H1 (cell line): Measurements from ENCODE around the gene CDH11. TPM values are rescaled to one million over a fixed set of nuclear protein-coding genes. Genes with fewer than 3 reads are reported as not detected.

Experiments
- CTCF ChIA-PET: fragments of 300-600 bp; sonication (Branson Sonifier 250); formaldehyde crosslinking; loops from one replicate; lab custom pipeline; 2021; ENCODE audit not compliant: partially characterized antibody; lab: Charles Lee
- POLR2A ChIA-PET: fragments of 300-600 bp; sonication (Branson Sonifier 250); formaldehyde crosslinking; loops from one replicate; lab custom pipeline; 2021; ENCODE audit warnings: inconsistent platforms; ENCODE audit not compliant: partially characterized antibody; lab: Charles Lee
- DNase-seq, 2 experiments: peaks; one replicate each; pipeline versions ENCODE4 v3.0.0 to v3.0.0-alpha.2; 2010 to 2022; ENCODE audit warnings: low spot score in 2 of 2, low read depth in 1 of 2, mixed read lengths in 1 of 2
- FAIRE-seq: peaks from 2 replicates; lab custom pipeline; 2011; peaks lifted over from hg19 to GRCh38; lab: Jason Lieb, UNC
- H2AFZ ChIP-seq: 2 replicates; pipeline ENCODE4 v1.8.1; 2012; ENCODE audit warnings: low read length, inconsistent platforms
- H2AK5ac ChIP-seq: 2 replicates; pipeline ENCODE4 v1.6.1; 2013; ENCODE audit warnings: low read depth, low read length
- H2BK120ac ChIP-seq: replicated peaks from 2 replicates; pipeline ENCODE3; 2013; ENCODE audit warnings: low read depth, low read length, inconsistent platforms
- H2BK12ac ChIP-seq: 2 replicates; pipeline ENCODE4 v1.6.1; 2013; ENCODE audit warnings: low read depth, low read length
- H2BK15ac ChIP-seq: 2 replicates; pipeline ENCODE4 v1.6.1; 2013; ENCODE audit warnings: low read length
- H2BK20ac ChIP-seq: 2 replicates; pipeline ENCODE4 v1.6.1; 2013; ENCODE audit warnings: low read length
- H2BK5ac ChIP-seq: 2 replicates; pipeline ENCODE4 v1.6.1; 2013; ENCODE audit warnings: low read depth, low read length
- H3K14ac ChIP-seq: 2 replicates; pipeline ENCODE4 v1.6.1; 2013; ENCODE audit warnings: inconsistent platforms; ENCODE audit not compliant: insufficient read length
- H3K18ac ChIP-seq: 2 replicates; pipeline ENCODE4 v1.6.1; 2013; ENCODE audit warnings: low read length; ENCODE audit errors: extremely low read depth
- H3K23ac ChIP-seq: 2 replicates; pipeline ENCODE4 v1.6.1; 2013; ENCODE audit warnings: inconsistent platforms; ENCODE audit not compliant: insufficient read length
- H3K23me2 ChIP-seq: 2 replicates; pipeline ENCODE4 v1.6.1; 2013; ENCODE audit warnings: low read depth, low read length
- H3K27ac ChIP-seq: 2 replicates; pipeline ENCODE4 v1.6.1; 2011; ENCODE audit warnings: low read depth, low read length, inconsistent platforms
- H3K27me3 ChIP-seq, 4 experiments: replicated peaks in 1 of 4; 1 replicate in 1 of 4; 2 replicates in 3 of 4; pipeline versions ENCODE4 v1.6.1 to v1.8.1; 2011 to 2013; ENCODE audit warnings: low read length in 3 of 4, mild to moderate bottlenecking in 3 of 4, inconsistent platforms in 2 of 4, mixed read lengths in 2 of 4, moderate library complexity in 1 of 4; ENCODE audit not compliant: control insufficient read depth in 3 of 4, insufficient read depth in 3 of 4; ENCODE audit errors: extremely low read depth in 1 of 4
- H3K36me3 ChIP-seq, 4 experiments: 2 replicates each; pipeline versions ENCODE4 v1.6.1 to v1.8.1; 2011 to 2013; ENCODE audit warnings: mild to moderate bottlenecking in 4 of 4, low read length in 3 of 4, moderate library complexity in 2 of 4, control low read depth in 1 of 4, inconsistent platforms in 1 of 4; ENCODE audit not compliant: insufficient read depth in 4 of 4, control insufficient read depth in 2 of 4
- H3K4ac ChIP-seq: replicated peaks from 2 replicates; pipeline ENCODE3; 2013; ENCODE audit warnings: low read length, low read depth, mixed read lengths, inconsistent platforms; ENCODE audit not compliant: insufficient read length
- H3K4me1 ChIP-seq, 4 experiments: replicated peaks in 1 of 4; 1 replicate in 1 of 4; 2 replicates in 3 of 4; pipeline versions ENCODE4 v1.6.1 to v1.8.1; 2011 to 2013; ENCODE audit warnings: low read length in 3 of 4, inconsistent platforms in 2 of 4, mixed read lengths in 1 of 4; ENCODE audit not compliant: insufficient read depth in 4 of 4, control insufficient read depth in 3 of 4
- H3K4me2 ChIP-seq, 2 experiments: 2 replicates each; pipeline versions ENCODE4 v1.6.1 to v1.8.1; 2011 to 2013; ENCODE audit warnings: low read depth in 2 of 2, low read length in 2 of 2, control low read depth in 1 of 2, inconsistent platforms in 1 of 2, mild to moderate bottlenecking in 1 of 2; ENCODE audit not compliant: insufficient read depth in 1 of 2
- H3K4me3 ChIP-seq, 4 experiments: fragments of 200-600, 300-600 bp in 1 of 4; sonication (generic), shearing (Covaris generic), sonication (Bioruptor Twin) in 1 of 4; 2 replicates each; pipeline versions ENCODE4 v1.5.1 to v1.8.1; 2011 to 2016; ENCODE audit warnings: low read length in 4 of 4, low read depth in 3 of 4, control low read depth in 2 of 4, inconsistent platforms in 2 of 4, mild to moderate bottlenecking in 2 of 4, mixed read lengths in 1 of 4, moderate library complexity in 1 of 4; ENCODE audit not compliant: insufficient read depth in 2 of 4; ENCODE audit errors: extremely low read depth in 1 of 4
- H3K56ac ChIP-seq: replicated peaks from 2 replicates; pipeline ENCODE3; 2013; ENCODE audit warnings: low read depth, mild to moderate bottlenecking, mixed read lengths, low read length, inconsistent platforms; ENCODE audit not compliant: insufficient read length
- H3K79me1 ChIP-seq: 2 replicates; pipeline ENCODE4 v1.6.1; 2013; ENCODE audit warnings: low read depth, low read length, control low read depth
- H3K79me2 ChIP-seq, 2 experiments: 2 replicates each; pipeline versions ENCODE4 v1.6.1 to v1.8.1; 2012 to 2013; ENCODE audit warnings: low read length in 2 of 2, mild to moderate bottlenecking in 2 of 2, inconsistent platforms in 1 of 2; ENCODE audit not compliant: insufficient read depth in 2 of 2, control insufficient read depth in 1 of 2
- H3K9ac ChIP-seq, 4 experiments: replicated peaks in 1 of 4; 1 replicate in 1 of 4; 2 replicates in 3 of 4; pipeline versions ENCODE4 v1.6.1 to v1.8.1; 2011 to 2013; ENCODE audit warnings: low read depth in 3 of 4, low read length in 3 of 4, control low read depth in 2 of 4, mild to moderate bottlenecking in 2 of 4, moderate library complexity in 2 of 4, inconsistent platforms in 1 of 4; ENCODE audit errors: extremely low read depth in 1 of 4
- H3K9me3 ChIP-seq, 2 experiments: 2 replicates each; pipeline versions ENCODE4 v1.6.1 to v1.8.1; 2012 to 2013; ENCODE audit warnings: mild to moderate bottlenecking in 2 of 2, moderate library complexity in 2 of 2, control low read depth in 1 of 2, inconsistent platforms in 1 of 2, low read depth in 1 of 2, low read length in 1 of 2, mixed read lengths in 1 of 2; ENCODE audit not compliant: insufficient read depth in 2 of 2
- H4K20me1 ChIP-seq, 2 experiments: replicated peaks in 1 of 2; 2 replicates each; pipeline versions ENCODE3 to v1.8.1; 2011 to 2013; ENCODE audit warnings: inconsistent platforms in 2 of 2, low read length in 2 of 2, mild to moderate bottlenecking in 1 of 2; ENCODE audit not compliant: insufficient read depth in 2 of 2, control insufficient read depth in 1 of 2
- H4K5ac ChIP-seq: 2 replicates; pipeline ENCODE4 v1.6.1; 2013; ENCODE audit warnings: low read length, low read depth, mixed read lengths, inconsistent platforms; ENCODE audit not compliant: insufficient read length
- H4K8ac ChIP-seq: 2 replicates; pipeline ENCODE4 v1.8.0; 2013; ENCODE audit warnings: mild to moderate bottlenecking, moderate library complexity, low read length, inconsistent platforms; ENCODE audit not compliant: insufficient read depth; ENCODE audit errors: extremely low read depth
- H4K91ac ChIP-seq: replicated peaks from 2 replicates; pipeline ENCODE3; 2013; ENCODE audit warnings: low read length, mixed read lengths, inconsistent platforms; ENCODE audit not compliant: insufficient read length
- BCL11A ChIP-seq, 2 experiments: IDR thresholded peaks; one replicate each; pipeline ENCODE4 v1.6.1; 2011; ENCODE audit warnings: low read depth in 2 of 2, low read length in 2 of 2, mild to moderate bottlenecking in 2 of 2
- CBX8 ChIP-seq: fragments of 300-800, 300-1000 bp; sonication (generic); IDR thresholded peaks from 2 replicates; pipeline ENCODE4 v1.7.1; 2016; ENCODE audit warnings: low read depth, low read length, borderline replicate concordance
- CHD1 ChIP-seq: IDR thresholded peaks from 2 replicates; pipeline ENCODE4 v1.6.1; 2012; ENCODE audit warnings: low read depth, low read length, improper control_type of control experiment
- CHD2 ChIP-seq: IDR thresholded peaks from 2 replicates; pipeline ENCODE4 v1.6.1; 2012; ENCODE audit warnings: low read length, improper control_type of control experiment
- EGR1 ChIP-seq: IDR thresholded peaks from 2 replicates; pipeline ENCODE4 v1.6.1; 2011; ENCODE audit warnings: low read depth, low read length, borderline replicate concordance
- EP300 ChIP-seq, 2 experiments: IDR thresholded peaks; 1 replicate in 1 of 2; 2 replicates in 1 of 2; pipeline ENCODE4 v1.6.1; 2011 to 2012; ENCODE audit warnings: low read depth in 2 of 2, low read length in 2 of 2, mild to moderate bottlenecking in 2 of 2, borderline replicate concordance in 1 of 2, inconsistent platforms in 1 of 2, moderate library complexity in 1 of 2
- RNF2 ChIP-seq: fragments of 200-900, 300-1000 bp; sonication (generic); IDR thresholded peaks from 2 replicates; pipeline ENCODE4 v1.7.1; 2016; ENCODE audit warnings: borderline replicate concordance, low read depth, mild to moderate bottlenecking, antibody characterized with exemption, low read length; ENCODE audit not compliant: poor library complexity, severe bottlenecking; ENCODE audit errors: missing control alignments
- RXRA ChIP-seq: IDR thresholded peaks from 2 replicates; pipeline ENCODE4 v1.6.1; 2011; ENCODE audit warnings: low read depth, mild to moderate bottlenecking, low read length, moderate library complexity; ENCODE audit not compliant: insufficient read depth
- SIRT6 ChIP-seq: IDR thresholded peaks from one replicate; pipeline ENCODE4 v1.7.1; 2012; ENCODE audit warnings: low read length, inconsistent platforms
- SP1 ChIP-seq: IDR thresholded peaks from 2 replicates; pipeline ENCODE4 v1.6.1; 2011; ENCODE audit warnings: low read depth, low read length
- WGBS, 2 experiments: shearing (Covaris generic) in 1 of 2; methylation state at CpG; one replicate each; pipeline versions ENCODE4 v1.1.6 to v1.1.7; 2013 to 2015; ENCODE audit warnings: low lambda C conversion rate in 2 of 2, mixed read lengths in 2 of 2, inconsistent platforms in 1 of 2, low coverage in 1 of 2, missing lambda C conversion rate in 1 of 2; ENCODE audit not compliant: insufficient replicate concordance in 2 of 2, insufficient coverage in 1 of 2, insufficient read length in 1 of 2; ENCODE audit errors: extremely low coverage in 1 of 2, missing lambda C conversion rate in 1 of 2; 5-methylcytosine and 5-hydroxymethylcytosine counted together
- polyA plus RNA-seq, 7 experiments: library from polyadenylated mRNA; depleted of rRNA in 3 of 7; stranded (reverse) in 5 of 7; unstranded in 2 of 7; fragments of >200 nt in 5 of 7; fragments of 200-250 nt in 2 of 7; gene quantifications; 1 replicate in 5 of 7; 2 replicates in 1 of 7; 4 replicates in 1 of 7; pipeline versions ENCODE4 v1.2.1 to v1.2.3, GENCODE V29; 2011 to 2013; ENCODE audit warnings: missing spikeins in 2 of 7, mixed read lengths in 2 of 7
- total RNA-seq: library from RNA; stranded (reverse); fragmentation: NEBNext Ultra II Directional; extraction: Animal tissue kit (Norgen Biotek cat#: 25700); gene quantifications from 2 replicates; pipeline ENCODE4 v1.2.1, GENCODE V29; 2021
- TF ChIP-seq, protein P1 (sequence below): IDR thresholded peaks from 2 replicates; pipeline ENCODE4 v1.6.1; 2012; ENCODE audit warnings: inconsistent platforms
- TF ChIP-seq, protein P2 (sequence below): IDR thresholded peaks from 2 replicates; pipeline ENCODE4 v1.6.1; 2011; ENCODE audit warnings: low read length, improper control_type of control experiment

CDH11 gene
- total and polyA plus RNA-seq, 2 of the 8 experiments (the other 6 are each of a cell fraction or from before 2014, with no cell fraction given) = 3.3 to 8.4 TPM

DNA sequence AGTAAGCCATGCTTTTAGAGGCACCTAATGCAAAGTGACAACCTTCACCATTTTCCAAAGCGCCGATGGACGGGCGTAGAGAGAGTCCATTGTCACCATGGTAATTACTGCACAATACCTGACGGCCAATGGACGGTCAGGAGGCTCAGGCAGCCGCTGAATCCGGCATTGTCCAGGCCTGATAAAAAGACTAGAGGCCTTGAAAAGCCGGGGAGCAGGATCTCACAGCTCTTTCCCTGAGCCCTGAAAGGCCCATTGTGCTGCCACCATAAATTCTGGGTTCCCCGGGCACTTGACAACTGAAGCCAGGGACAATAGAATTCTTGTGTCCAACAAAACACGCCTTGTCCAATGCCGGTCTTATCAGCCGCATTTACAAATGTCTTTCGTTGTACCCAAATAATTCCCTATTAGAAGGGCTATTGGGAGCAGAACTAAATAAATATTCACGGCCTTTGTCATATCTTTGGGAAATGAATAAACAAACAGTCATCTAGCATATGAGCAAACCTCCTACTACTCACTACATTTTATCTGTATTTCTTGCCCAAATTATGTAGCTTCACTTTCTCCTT is 62.4 kb downstream of the CDH11 start:
- H3K4me1 ChIP-seq = no peaks in the 10 kb centered on the region
- H3K79me2 ChIP-seq = no peaks in the 10 kb centered on the region
- 91% methylated on average over 15 of the region's 15 CpGs; no CpG with 5 or more reads in 1 of the 2 experiments for WGBS, 2 experiments
- TF ChIP-seq SIRT6 (no peak), EP300 (IDR thresholded peaks at IDR 0.05; ENCODE audit: borderline replicate concordance in 1 of 2, low read depth in 2 of 2, low read length in 2 of 2) (no peak), SP1 (no peak), EGR1 (no peak), CHD2 (no peak), BCL11A (IDR thresholded peaks at IDR 0.05; ENCODE audit: low read depth in 2 of 2, low read length in 2 of 2) (no peak), CHD1 (no peak), RXRA (no peak), CBX8 (no peak), RNF2 (no peak)
- TF ChIP-seq, protein P1, sequence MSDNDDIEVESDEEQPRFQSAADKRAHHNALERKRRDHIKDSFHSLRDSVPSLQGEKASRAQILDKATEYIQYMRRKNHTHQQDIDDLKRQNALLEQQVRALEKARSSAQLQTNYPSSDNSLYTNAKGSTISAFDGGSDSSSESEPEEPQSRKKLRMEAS = no peak
- TF ChIP-seq, protein P2, sequence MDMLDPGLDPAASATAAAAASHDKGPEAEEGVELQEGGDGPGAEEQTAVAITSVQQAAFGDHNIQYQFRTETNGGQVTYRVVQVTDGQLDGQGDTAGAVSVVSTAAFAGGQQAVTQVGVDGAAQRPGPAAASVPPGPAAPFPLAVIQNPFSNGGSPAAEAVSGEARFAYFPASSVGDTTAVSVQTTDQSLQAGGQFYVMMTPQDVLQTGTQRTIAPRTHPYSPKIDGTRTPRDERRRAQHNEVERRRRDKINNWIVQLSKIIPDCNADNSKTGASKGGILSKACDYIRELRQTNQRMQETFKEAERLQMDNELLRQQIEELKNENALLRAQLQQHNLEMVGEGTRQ = no peak

More for the DNA sequence above, 62.4 kb downstream of the CDH11 start:
- Histone ChIP-seq H3K4me3 (no peak overlapping the region), H4K20me1 (no peaks in the 10 kb centered on the region), H3K9ac (no peak overlapping the region), H3K4me2 (no peak overlapping the region), H2BK120ac (no peak overlapping the region), H3K9me3 (no peaks in the 10 kb centered on the region), H2AK5ac (no peak overlapping the region), H3K36me3 (no peaks in the 10 kb centered on the region; a peak in 1 of 8 replicates), H3K14ac (no peak overlapping the region), H3K27me3 (peaks cover 0 to 1% (median 0%) of the 10 kb centered on the region in 4 experiments; a peak in 1 of 7 replicates), H3K56ac (no peak overlapping the region), H2BK5ac (no peak overlapping the region), H2BK12ac (no peak overlapping the region), H2AFZ (no peak overlapping the region), H2BK20ac (no peak overlapping the region), H3K27ac (no peak overlapping the region), H4K5ac (no peak overlapping the region), H3K23ac (no peak overlapping the region), H2BK15ac (no peak overlapping the region), H4K8ac (no peak overlapping the region), H3K23me2 (no peaks in the 10 kb centered on the region), H3K4ac (no peak overlapping the region), H4K91ac (no peak overlapping the region), H3K79me1 (no peaks in the 10 kb centered on the region), H3K18ac (no peak overlapping the region)
- FAIRE-seq (no peak), DNase-seq (no peak)
- POLR2A ChIA-PET = interaction anchor here (0.7 kb wide), 1 partner anchor 895 kb away, joined by 3 read pairs; no protein-coding TSS in a partner anchor
- CTCF ChIA-PET = no interaction called here
